ENCODE measurements around the gene PSMB10.

DNA sequence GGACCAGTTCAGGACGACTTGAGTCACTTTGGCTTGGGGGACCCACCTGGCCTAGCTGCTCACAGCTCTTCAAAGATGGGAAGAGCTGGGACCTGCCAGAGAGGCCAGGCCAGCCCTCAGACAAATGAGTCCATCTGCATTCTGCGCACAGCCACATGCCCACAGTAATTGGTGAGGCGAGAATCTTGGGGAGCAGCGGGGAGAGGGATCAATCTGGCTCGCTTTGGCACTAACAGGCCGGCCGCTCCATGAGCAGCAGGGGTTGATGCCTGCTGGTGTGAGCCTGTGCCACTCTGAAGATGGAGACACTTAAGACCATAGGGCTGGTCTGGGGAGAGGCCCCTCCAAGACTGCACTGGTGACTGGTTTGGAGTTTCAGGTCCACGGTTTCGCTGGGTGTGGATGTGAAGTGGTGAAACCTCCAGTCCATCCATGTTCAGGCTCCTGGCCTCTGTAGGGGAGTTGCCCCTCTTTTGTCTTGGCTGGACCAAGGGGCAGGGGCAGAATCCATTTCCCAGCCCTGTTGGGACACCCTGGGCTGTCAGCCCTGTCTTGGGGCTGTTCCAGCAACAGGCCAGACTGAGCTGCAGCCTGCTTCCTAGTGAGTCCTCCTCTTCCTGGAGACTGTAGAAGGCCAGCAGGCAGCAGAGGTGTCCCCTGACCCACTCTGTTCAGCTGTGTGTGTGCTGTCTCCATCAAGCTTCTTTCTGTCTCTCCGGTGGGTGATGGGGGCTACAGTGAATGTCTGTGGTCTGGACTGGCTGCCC, 12.3 kb downstream of the PSMB10 start:
- TF ChIP-seq CTCF (IDR thresholded peaks at IDR 0.05 in 8 of 11, conservative IDR thresholded peaks at IDR 0.05 in 3 of 11) (no peak), POLR2AphosphoS5 (IDR thresholded peaks at IDR 0.05) (no peak), POLR2A (IDR thresholded peaks at IDR 0.05) (no peak)
